Astrocyte (in vitro differentiated cells and primary cell): Measurements from ENCODE around the gene AVPR2. TPM values are rescaled to one million over a fixed set of nuclear protein-coding genes. Genes with fewer than 3 reads are reported as not detected.

Experiments
- DNase-seq: peaks from one replicate; pipeline ENCODE4 v3.0.0-alpha.2; 2010; ENCODE audit warnings: low read depth
- FAIRE-seq: peaks from 2 replicates; lab custom pipeline; 2011; peaks lifted over from hg19 to GRCh38; lab: Jason Lieb, UNC
- H2AFZ ChIP-seq: 2 replicates; pipeline ENCODE4 v1.6.0; 2012; ENCODE audit warnings: low read depth, low read length, inconsistent platforms
- H3K27ac ChIP-seq: 2 replicates; pipeline ENCODE4 v1.5.1; 2011; ENCODE audit warnings: low read depth, low read length, inconsistent platforms
- H3K27me3 ChIP-seq: 2 replicates; pipeline ENCODE4 v1.6.0; 2011; ENCODE audit warnings: low read length, inconsistent platforms; ENCODE audit not compliant: insufficient read depth
- H3K36me3 ChIP-seq: 2 replicates; pipeline ENCODE4 v1.5.1; 2011; ENCODE audit warnings: low read length, inconsistent platforms; ENCODE audit not compliant: insufficient read depth
- H3K4me1 ChIP-seq: 2 replicates; pipeline ENCODE4 v1.5.1; 2011; ENCODE audit warnings: low read length, inconsistent platforms; ENCODE audit not compliant: insufficient read depth
- H3K4me2 ChIP-seq: 2 replicates; pipeline ENCODE4 v1.6.0; 2012; ENCODE audit warnings: low read length, inconsistent platforms
- H3K4me3 ChIP-seq: 2 replicates; pipeline ENCODE4 v1.5.1; 2011; ENCODE audit warnings: low read depth, mild to moderate bottlenecking, low read length, inconsistent platforms; ENCODE audit not compliant: insufficient read depth
- H3K79me2 ChIP-seq: 2 replicates; pipeline ENCODE4 v1.6.0; 2012; ENCODE audit warnings: mild to moderate bottlenecking, low read length, inconsistent platforms; ENCODE audit not compliant: insufficient read depth
- H3K9ac ChIP-seq: 2 replicates; pipeline ENCODE4 v1.6.0; 2012; ENCODE audit warnings: mild to moderate bottlenecking, low read length, inconsistent platforms
- H3K9me3 ChIP-seq: 2 replicates; pipeline ENCODE4 v1.5.1; 2012; ENCODE audit warnings: low read depth, mild to moderate bottlenecking, low read length, inconsistent platforms; ENCODE audit not compliant: insufficient read depth
- H4K20me1 ChIP-seq: 2 replicates; pipeline ENCODE4 v1.6.0; 2012; ENCODE audit warnings: low read length, inconsistent platforms; ENCODE audit not compliant: insufficient read depth
- H3K27ac Mint-ChIP-seq: one replicate; pipeline ENCODE4 v1.8.0; 2021; ENCODE audit warnings: mild to moderate bottlenecking, mixed read lengths; ENCODE audit not compliant: unreplicated experiment
- H3K27me3 Mint-ChIP-seq: one replicate; pipeline ENCODE4 v1.8.0; 2021; ENCODE audit warnings: low read depth, mixed read lengths; ENCODE audit not compliant: unreplicated experiment
- H3K36me3 Mint-ChIP-seq: one replicate; pipeline ENCODE4 v1.8.0; 2021; ENCODE audit warnings: low read depth, mixed read lengths; ENCODE audit not compliant: unreplicated experiment
- H3K4me1 Mint-ChIP-seq: one replicate; pipeline ENCODE4 v1.8.0; 2021; ENCODE audit warnings: low read depth, mixed read lengths; ENCODE audit not compliant: unreplicated experiment
- H3K4me3 Mint-ChIP-seq: one replicate; pipeline ENCODE4 v1.8.0; 2021; ENCODE audit warnings: mild to moderate bottlenecking, moderate library complexity, mixed read lengths; ENCODE audit not compliant: unreplicated experiment
- H3K9me3 Mint-ChIP-seq: one replicate; pipeline ENCODE4 v1.8.0; 2021; ENCODE audit warnings: mild to moderate bottlenecking, mixed read lengths; ENCODE audit not compliant: unreplicated experiment
- EZH2 ChIP-seq: IDR thresholded peaks from 2 replicates; pipeline ENCODE4 v1.6.1; 2012; ENCODE audit warnings: mild to moderate bottlenecking, low read length, inconsistent platforms; ENCODE audit not compliant: insufficient read depth
- total RNA-seq: library from RNA; stranded (reverse); gene quantifications from 2 replicates; pipeline ENCODE4 v1.2.1, GENCODE V29; 2021
- TF ChIP-seq, protein P1 (sequence below): IDR thresholded peaks from 2 replicates; pipeline ENCODE4 v1.5.1; 2011; ENCODE audit warnings: low read depth, mild to moderate bottlenecking, inconsistent platforms, low read length, moderate library complexity; ENCODE audit not compliant: insufficient read depth

AVPR2 gene
- total RNA-seq, 1 donor from 2014 or later = not detected

DNA sequence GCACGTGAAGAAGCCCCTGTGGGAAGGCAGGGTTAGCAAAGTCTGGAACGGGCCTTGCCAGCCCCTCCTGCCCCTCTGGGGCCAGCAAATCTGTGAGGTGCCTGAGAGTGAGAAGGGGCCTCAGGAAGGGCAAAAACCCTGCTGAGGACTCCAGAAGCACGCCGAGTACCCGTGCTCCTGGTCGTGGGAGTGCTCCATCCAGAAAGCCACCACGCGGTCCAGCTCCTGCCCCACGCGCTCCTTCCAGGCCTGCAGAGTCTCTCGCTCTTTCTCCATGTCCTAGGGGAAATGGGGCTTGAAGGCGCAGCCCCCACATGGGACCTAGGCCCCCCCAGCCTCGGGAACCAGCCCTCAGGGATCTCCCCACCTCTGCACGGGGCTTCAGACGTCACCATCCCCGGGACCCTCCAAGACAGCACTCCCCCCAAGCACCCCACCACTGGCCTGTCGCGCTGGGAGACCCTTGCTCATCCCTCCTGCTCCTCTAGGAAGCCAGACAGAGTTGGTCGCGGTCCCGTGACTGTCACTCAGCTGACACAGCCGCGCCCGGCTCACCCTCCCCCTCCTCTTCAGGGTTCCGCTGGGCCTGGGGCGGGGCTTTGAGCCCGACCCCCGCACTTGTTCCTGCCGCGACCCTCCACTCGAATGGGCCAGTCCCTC, 39.8 kb downstream of the AVPR2 start, which contains the start of gene RENBP:
Gene RENBP (minus strand): TSS at position 504 of the 660 bp plus-strand sequence. CDS start 33 bp downstream, at position 471.
- no peak within 1 kb of the TSS for H3K27ac ChIP-seq
- H2AFZ ChIP-seq = no peak within 1 kb of the TSS
- peaks cover 2% of the 10 kb centered on the region for H3K36me3 Mint-ChIP-seq
- no peaks in the 10 kb centered on the region for H3K4me1 ChIP-seq
- H3K27ac Mint-ChIP-seq = no peak within 1 kb of the TSS
- H3K27me3 Mint-ChIP-seq = no peaks in the 10 kb centered on the region
- FAIRE-seq = no peak
- no peaks in the 10 kb centered on the region for H3K9me3 ChIP-seq
- peaks cover 2% of the 10 kb centered on the region for H3K4me1 Mint-ChIP-seq
- H3K79me2 ChIP-seq = no peaks in the 10 kb centered on the region
- H3K36me3 ChIP-seq = no peaks in the 10 kb centered on the region
- H4K20me1 ChIP-seq = no peaks in the 10 kb centered on the region
- no peak within 1 kb of the TSS for H3K9ac ChIP-seq
- H3K4me2 ChIP-seq = no peak within 1 kb of the TSS
- no peak for DNase-seq
- H3K4me3 Mint-ChIP-seq = no peak within 1 kb of the TSS
- no peak within 1 kb of the TSS for H3K4me3 ChIP-seq
- TF ChIP-seq EZH2 = no peak
- TF ChIP-seq, protein P1, sequence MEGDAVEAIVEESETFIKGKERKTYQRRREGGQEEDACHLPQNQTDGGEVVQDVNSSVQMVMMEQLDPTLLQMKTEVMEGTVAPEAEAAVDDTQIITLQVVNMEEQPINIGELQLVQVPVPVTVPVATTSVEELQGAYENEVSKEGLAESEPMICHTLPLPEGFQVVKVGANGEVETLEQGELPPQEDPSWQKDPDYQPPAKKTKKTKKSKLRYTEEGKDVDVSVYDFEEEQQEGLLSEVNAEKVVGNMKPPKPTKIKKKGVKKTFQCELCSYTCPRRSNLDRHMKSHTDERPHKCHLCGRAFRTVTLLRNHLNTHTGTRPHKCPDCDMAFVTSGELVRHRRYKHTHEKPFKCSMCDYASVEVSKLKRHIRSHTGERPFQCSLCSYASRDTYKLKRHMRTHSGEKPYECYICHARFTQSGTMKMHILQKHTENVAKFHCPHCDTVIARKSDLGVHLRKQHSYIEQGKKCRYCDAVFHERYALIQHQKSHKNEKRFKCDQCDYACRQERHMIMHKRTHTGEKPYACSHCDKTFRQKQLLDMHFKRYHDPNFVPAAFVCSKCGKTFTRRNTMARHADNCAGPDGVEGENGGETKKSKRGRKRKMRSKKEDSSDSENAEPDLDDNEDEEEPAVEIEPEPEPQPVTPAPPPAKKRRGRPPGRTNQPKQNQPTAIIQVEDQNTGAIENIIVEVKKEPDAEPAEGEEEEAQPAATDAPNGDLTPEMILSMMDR = no peak
- no peaks in the 10 kb centered on the region for H3K9me3 Mint-ChIP-seq
- H3K27me3 ChIP-seq = no peaks in the 10 kb centered on the region

DNA sequence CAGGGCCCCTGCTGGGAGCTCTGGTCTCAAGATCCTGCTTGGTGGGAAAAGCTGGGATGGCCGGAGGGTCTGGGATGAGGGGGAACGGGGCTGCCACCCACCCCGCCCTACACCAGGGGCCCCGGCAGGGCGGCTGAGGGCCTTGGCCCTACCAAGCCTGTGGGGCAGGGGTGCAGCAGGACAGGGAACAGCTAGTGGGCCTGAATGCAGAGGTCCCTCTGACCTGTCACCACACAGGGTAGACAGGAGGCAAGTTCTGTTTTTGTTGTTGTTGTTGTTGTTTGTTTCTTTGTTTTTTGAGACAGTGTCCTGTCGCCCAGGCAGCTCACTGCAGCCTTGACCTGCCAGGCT, 40.3 kb downstream of the AVPR2 start:
- TF ChIP-seq, protein P1 = no peak
- TF ChIP-seq EZH2 = no peak
- H3K4me3 ChIP-seq = no peak overlapping the region
- H3K27ac ChIP-seq = no peak overlapping the region
- no peaks in the 10 kb centered on the region for H3K36me3 ChIP-seq
- H3K27ac Mint-ChIP-seq = no peak overlapping the region
- no peaks in the 10 kb centered on the region for H4K20me1 ChIP-seq
- H3K27me3 ChIP-seq = no peaks in the 10 kb centered on the region
- H3K9me3 Mint-ChIP-seq = no peaks in the 10 kb centered on the region
- no peak overlapping the region for H3K9ac ChIP-seq
- FAIRE-seq = no peak
- no peaks in the 10 kb centered on the region for H3K27me3 Mint-ChIP-seq
- no peaks in the 10 kb centered on the region for H3K9me3 ChIP-seq
- no peak overlapping the region for H2AFZ ChIP-seq
- no peaks in the 10 kb centered on the region for H3K79me2 ChIP-seq
- H3K4me1 Mint-ChIP-seq = peaks cover 2% of the 10 kb centered on the region
- H3K36me3 Mint-ChIP-seq = peaks cover 2% of the 10 kb centered on the region
- no peak for DNase-seq
- no peaks in the 10 kb centered on the region for H3K4me1 ChIP-seq
- no peak overlapping the region for H3K4me3 Mint-ChIP-seq
- no peak overlapping the region for H3K4me2 ChIP-seq
